Karpas-422 (cell line): ENCODE results near the gene CCDC27. TPM values are rescaled to one million over a fixed set of nuclear protein-coding genes. Genes with fewer than 3 reads are reported as not detected.
"Not testable (repeated sequence)": the region's sequence is repeated elsewhere in the genome, so short reads cannot be mapped to it uniquely, and the experiment has no call there.

Experiments used
- DNase-seq: peaks from one replicate; pipeline ENCODE4 v3.0.0-alpha.2; 2015
- H2AFZ ChIP-seq: fragments of 200-600 bp; sonication (generic); 2 replicates; pipeline ENCODE4 v1.6.1; 2014; ENCODE audit warnings: antibody characterized with exemption, low read length, mixed read lengths
- H3K27ac ChIP-seq: fragments of 200-600 bp; sonication (generic); 2 replicates; pipeline ENCODE4 v1.5.1; 2014; ENCODE audit warnings: mild to moderate bottlenecking, low read length, moderate library complexity
- H3K27me3 ChIP-seq: fragments of 200-600 bp; sonication (generic); 2 replicates; pipeline ENCODE4 v1.6.1; 2014; ENCODE audit warnings: low read length, mixed read lengths
- H3K36me3 ChIP-seq: fragments of 200-600 bp; sonication (generic); 2 replicates; pipeline ENCODE4 v1.6.1; 2014; ENCODE audit warnings: low read length, mixed read lengths; ENCODE audit not compliant: insufficient read depth
- H3K4me1 ChIP-seq: fragments of 200-600 bp; sonication (generic); 2 replicates; pipeline ENCODE4 v1.6.1; 2014; ENCODE audit warnings: mild to moderate bottlenecking, low read length, mixed read lengths
- H3K4me2 ChIP-seq: fragments of 200-600 bp; sonication (generic); 2 replicates; pipeline ENCODE4 v1.6.1; 2014; ENCODE audit warnings: low read length, low read depth, mild to moderate bottlenecking; ENCODE audit not compliant: poor library complexity, severe bottlenecking
- H3K4me3 ChIP-seq: fragments of 200-600 bp; sonication (generic); 2 replicates; pipeline ENCODE4 v1.5.1; 2014; ENCODE audit warnings: mild to moderate bottlenecking, antibody characterized with exemption, low read length, mixed read lengths
- H3K79me2 ChIP-seq: fragments of 200-600 bp; sonication (generic); 2 replicates; pipeline ENCODE4 v1.6.1; 2014; ENCODE audit warnings: mild to moderate bottlenecking, low read length, mixed read lengths
- H3K9ac ChIP-seq: fragments of 200-600 bp; sonication (generic); 2 replicates; pipeline ENCODE4 v1.6.0; 2014; ENCODE audit warnings: low read length
- H3K9me2 ChIP-seq: fragments of 200-600 bp; sonication (generic), shearing (Covaris generic); replicated peaks from 2 replicates; pipeline ENCODE4 v1.6.0; 2014; ENCODE audit warnings: mild to moderate bottlenecking, low read length, moderate library complexity; ENCODE audit not compliant: insufficient read depth
- H3K9me3 ChIP-seq: fragments of 300-700, 200-600 bp; sonication (generic); 2 replicates; pipeline ENCODE4 v1.6.1; 2014; ENCODE audit warnings: low read length, mixed read lengths
- H4K20me1 ChIP-seq: fragments of 200-600 bp; sonication (generic); 2 replicates; pipeline ENCODE4 v1.6.1; 2014; ENCODE audit warnings: mild to moderate bottlenecking, antibody characterized with exemption, low read length, low read depth; ENCODE audit not compliant: insufficient read depth
- total RNA-seq: library from RNA; depleted of rRNA; stranded (reverse); fragments of >200 nt; shearing (Covaris generic); gene quantifications from 2 replicates; pipeline ENCODE4 v1.2.3, GENCODE V29; 2014; ENCODE audit warnings: low replicate concordance

The CCDC27 gene
- total RNA-seq, 1 experiment from 2014 or later = not detected

GRCh38 chr1:3790952-3791351 is 38.7 kb downstream of the CCDC27 start:
- Histone ChIP-seq H3K9me2 (no peaks in the 10 kb centered on the region), H3K27ac (no peak overlapping the region), H3K4me1 (peaks cover 21% of the 10 kb centered on the region), H3K9me3 (no peaks in the 10 kb centered on the region), H3K27me3 (no peaks in the 10 kb centered on the region), H4K20me1 (peaks cover 12% of the 10 kb centered on the region; the same call in 1 of the 2 replicates), H3K4me2 (no peak overlapping the region), H3K9ac (no peak overlapping the region), H3K79me2 (peaks cover 68% of the 10 kb centered on the region), H3K36me3 (no peaks in the 10 kb centered on the region), H3K4me3 (no peak overlapping the region), H2AFZ (no peak overlapping the region)
- no peak for DNase-seq

DNA sequence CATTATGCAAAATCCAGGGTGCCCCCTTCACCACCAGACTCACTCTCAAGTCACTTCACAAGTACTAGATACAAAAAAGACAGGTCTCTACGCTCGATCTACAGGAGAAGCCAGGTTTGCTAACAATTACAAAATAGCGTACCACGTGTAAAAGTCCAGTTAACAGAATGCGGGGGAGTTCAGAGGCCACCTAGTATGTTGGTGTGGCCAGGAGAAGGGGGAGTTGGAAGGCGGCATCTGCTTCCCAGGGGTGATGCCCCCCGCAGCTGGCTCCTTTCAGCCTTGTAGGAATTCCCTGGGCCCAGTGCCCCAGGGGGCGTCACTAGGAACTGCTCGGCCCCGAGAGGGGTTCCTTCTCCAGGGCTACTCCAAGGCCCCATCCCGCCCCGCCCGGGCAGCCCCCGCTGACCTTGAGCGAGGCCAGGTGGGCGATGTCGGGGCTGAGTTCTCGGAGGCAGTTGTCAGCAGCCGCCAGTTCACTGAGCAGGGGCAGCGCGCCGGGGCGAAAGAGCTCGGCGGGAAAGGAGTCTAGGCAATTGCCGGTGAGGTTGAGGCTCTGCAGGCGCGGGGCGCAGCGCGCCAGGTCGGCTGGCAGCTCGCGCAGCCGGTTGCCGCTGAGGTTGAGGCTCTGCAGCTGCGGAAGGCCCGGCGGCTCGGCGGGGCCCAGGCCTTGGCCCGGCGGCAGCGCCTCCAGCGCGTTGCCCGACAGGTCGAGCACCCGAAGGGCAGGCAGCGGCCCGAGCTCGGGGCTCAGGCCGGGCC is 43.4 kb downstream of the CCDC27 start:
- no peaks in the 10 kb centered on the region for H3K36me3 ChIP-seq
- no peak overlapping the region for H3K27ac ChIP-seq
- H4K20me1 ChIP-seq = peaks cover 8% of the 10 kb centered on the region; the same call in 1 of the 2 replicates
- H3K27me3 ChIP-seq = 0 out of 2 replicates have a peak, but pooled peaks cover 3% of the 10 kb centered on the region
- H3K9ac ChIP-seq = peak overlapping the region; percentile 88
- H3K79me2 ChIP-seq = peaks cover 58% of the 10 kb centered on the region
- H3K4me2 ChIP-seq = peak overlapping the region; percentile 89
- peak overlapping the region; percentile 87 for H3K4me3 ChIP-seq
- H3K9me2 ChIP-seq = no peaks in the 10 kb centered on the region
- peaks cover 30% of the 10 kb centered on the region for H3K4me1 ChIP-seq
- no peak overlapping the region for H2AFZ ChIP-seq
- DNase-seq = peak; percentile 55
- H3K9me3 ChIP-seq = no peaks in the 10 kb centered on the region

DNA sequence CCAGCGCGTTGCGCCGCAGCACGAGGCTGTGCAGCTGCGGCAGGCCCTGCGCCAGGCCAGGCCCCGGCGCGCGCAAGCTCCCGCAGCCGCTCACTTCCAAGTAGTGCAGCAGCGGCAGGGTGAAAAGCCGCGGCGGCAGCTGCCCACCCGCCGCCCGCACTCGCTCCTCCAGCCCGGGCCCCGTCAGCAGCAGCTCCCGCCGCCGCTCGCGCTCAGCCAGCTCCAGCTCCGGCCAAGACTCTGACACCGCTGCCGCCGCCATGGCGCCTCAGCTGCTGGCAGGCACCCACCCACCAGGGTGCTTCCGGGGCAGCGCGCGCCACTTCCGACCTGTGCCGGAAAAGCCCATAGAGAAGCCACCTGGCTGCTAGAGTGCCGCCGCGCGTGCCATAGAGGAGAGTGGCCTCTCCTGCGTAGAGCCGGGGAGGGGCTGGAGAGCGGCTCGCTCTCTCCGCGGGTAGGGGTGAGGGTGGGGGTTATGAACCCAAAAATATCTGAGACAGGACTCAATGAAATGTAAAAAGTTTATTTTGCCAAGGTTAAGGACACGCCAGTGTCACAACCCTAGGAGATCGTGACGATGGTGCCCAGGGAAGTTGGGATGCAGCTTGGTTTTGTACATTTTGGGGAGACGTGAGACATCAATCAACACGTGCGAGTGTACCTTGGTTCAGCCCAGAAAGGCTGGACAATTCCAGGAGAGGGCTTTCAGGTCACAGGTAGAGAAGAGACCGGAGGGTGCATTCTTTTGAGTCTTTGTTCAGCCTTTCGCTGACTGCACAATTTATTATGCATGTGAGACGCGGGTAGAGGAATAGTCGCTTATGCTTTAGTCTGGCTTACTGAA is 44.2 kb downstream of the CCDC27 start, which contains the start of gene LRRC47:
TSS of gene LRRC47 (minus strand) at position 284 of the 847 bp plus-strand sequence. CDS start at position 262, 22 bp downstream.
- H3K9me2 ChIP-seq = no peaks in the 10 kb centered on the region
- H3K4me1 ChIP-seq = peaks cover 30% of the 10 kb centered on the region
- H2AFZ ChIP-seq = peak within 1 kb of the TSS; percentile 90
- H3K4me2 ChIP-seq = peak within 1 kb of the TSS; percentile 89
- peak; percentile 97 for DNase-seq
- peak within 1 kb of the TSS; percentile 87 for H3K4me3 ChIP-seq
- H4K20me1 ChIP-seq = peaks cover 8% of the 10 kb centered on the region; the same call in 1 of the 2 replicates
- H3K27ac ChIP-seq = peak within 1 kb of the TSS; percentile 33; the same call in 1 of the 2 replicates
- H3K9ac ChIP-seq = peak within 1 kb of the TSS; percentile 88
- H3K9me3 ChIP-seq = no peaks in the 10 kb centered on the region
- peaks cover 51% of the 10 kb centered on the region for H3K79me2 ChIP-seq
- no peaks in the 10 kb centered on the region for H3K36me3 ChIP-seq
- 0 out of 2 replicates have a peak, but pooled peaks cover 3% of the 10 kb centered on the region for H3K27me3 ChIP-seq

DNA sequence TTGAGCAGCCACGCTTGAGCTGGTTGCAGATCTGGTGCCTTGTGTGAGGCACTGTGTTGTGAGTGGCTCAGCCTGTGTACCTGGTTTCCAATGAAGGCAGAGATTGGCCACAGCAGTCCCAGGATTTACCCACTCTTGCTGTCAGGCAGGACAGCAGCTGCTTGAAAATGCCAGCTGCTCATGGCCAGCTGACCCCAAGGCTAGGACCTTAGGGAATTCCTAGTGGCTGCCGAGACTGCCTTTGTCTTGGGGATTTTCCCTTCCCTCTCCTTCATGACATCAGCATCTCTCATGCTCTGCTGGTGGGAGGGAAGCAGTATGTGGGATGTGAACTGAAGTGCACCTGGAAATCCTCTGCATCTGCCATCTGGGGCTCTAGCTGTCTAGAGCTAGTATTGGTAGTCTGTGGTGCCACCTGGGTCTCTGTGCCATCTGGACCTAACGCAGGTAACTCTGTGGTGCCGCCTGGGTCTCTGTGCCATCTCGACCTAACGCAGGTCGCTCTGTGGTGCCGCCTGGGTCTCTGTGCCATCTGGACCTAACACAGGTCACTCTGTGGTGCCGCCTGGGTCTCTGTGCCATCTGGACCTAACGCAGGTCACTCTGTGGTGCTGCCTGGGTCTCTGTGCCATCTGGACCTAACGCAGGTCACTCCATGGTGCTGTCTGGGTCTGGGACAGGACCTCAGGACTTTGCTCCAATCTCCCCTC is 47.9 kb downstream of the CCDC27 start:
- H3K79me2 ChIP-seq = peaks cover 16% of the 10 kb centered on the region
- H3K4me3 ChIP-seq = no peak overlapping the region
- peaks cover 4% of the 10 kb centered on the region; the same call in 1 of the 2 replicates for H4K20me1 ChIP-seq
- H3K27me3 ChIP-seq = 0 out of 2 replicates have a peak, but pooled peaks cover 3% of the 10 kb centered on the region
- H3K9ac ChIP-seq = no peak overlapping the region
- no peaks in the 10 kb centered on the region for H3K36me3 ChIP-seq
- H3K9me3 ChIP-seq = no peaks in the 10 kb centered on the region
- DNase-seq = no peak
- H3K9me2 ChIP-seq = no peaks in the 10 kb centered on the region
- no peak overlapping the region for H2AFZ ChIP-seq
- H3K4me2 ChIP-seq = no peak overlapping the region
- peaks cover 14% of the 10 kb centered on the region for H3K4me1 ChIP-seq
- no peak overlapping the region for H3K27ac ChIP-seq

GRCh38 chr1:3800795-3801194 is 48.5 kb downstream of the CCDC27 start:
- not testable (repeated sequence) for H4K20me1 ChIP-seq, H3K9me3 ChIP-seq, DNase-seq, H3K4me1 ChIP-seq, H3K9ac ChIP-seq, H3K4me3 ChIP-seq, H3K79me2 ChIP-seq, H3K36me3 ChIP-seq, H3K27ac ChIP-seq, H3K4me2 ChIP-seq, H2AFZ ChIP-seq, H3K27me3 ChIP-seq, H3K9me2 ChIP-seq

DNA sequence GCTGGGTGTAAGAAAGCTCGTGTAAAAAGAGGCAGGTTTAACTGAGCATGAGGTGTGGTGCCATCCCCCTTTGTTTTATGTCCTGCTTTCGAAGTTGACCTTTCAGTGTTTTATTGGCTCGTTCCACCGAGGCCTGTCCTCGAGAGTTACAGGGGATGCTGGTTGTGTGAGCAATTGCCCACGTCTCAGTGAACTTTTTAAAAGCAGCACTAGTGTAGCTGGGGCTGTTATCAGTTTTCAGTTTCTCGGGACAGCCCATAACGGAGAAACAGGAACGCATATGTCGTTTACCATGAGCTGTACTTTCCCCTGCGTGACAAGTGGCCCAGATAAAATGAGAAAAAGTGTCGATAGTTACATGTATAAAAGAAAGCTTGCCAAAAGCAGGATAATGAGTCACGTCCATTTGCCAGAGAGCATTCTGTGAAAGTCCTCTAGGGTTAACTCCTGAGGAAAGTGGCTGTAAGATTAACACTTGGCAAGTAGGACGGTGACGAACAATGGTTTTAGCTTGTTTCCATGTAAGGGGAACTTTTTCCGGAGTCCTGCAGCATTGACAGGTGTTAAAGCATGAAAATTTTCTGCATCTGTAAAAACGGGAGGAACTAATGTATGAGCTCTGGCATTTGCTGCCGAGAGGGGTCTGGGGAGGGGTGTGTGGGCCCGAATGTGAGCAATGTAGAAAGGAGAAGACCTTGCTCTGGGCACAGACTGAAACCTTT is 51.8 kb downstream of the CCDC27 start:
- Histone ChIP-seq H3K27me3 (0 out of 2 replicates have a peak, but pooled peaks cover 3% of the 10 kb centered on the region), H3K4me1 (no peaks in the 10 kb centered on the region), H3K4me3 (no peak overlapping the region), H3K9me2 (no peaks in the 10 kb centered on the region), H3K27ac (no peak overlapping the region), H3K9me3 (no peaks in the 10 kb centered on the region), H3K9ac (no peak overlapping the region), H4K20me1 (no peaks in the 10 kb centered on the region), H2AFZ (0 out of 2 replicates have a peak overlapping the region, but pooled peaks have one; percentile 21), H3K36me3 (no peaks in the 10 kb centered on the region), H3K79me2 (no peaks in the 10 kb centered on the region), H3K4me2 (no peak overlapping the region)
- no peak for DNase-seq

DNA sequence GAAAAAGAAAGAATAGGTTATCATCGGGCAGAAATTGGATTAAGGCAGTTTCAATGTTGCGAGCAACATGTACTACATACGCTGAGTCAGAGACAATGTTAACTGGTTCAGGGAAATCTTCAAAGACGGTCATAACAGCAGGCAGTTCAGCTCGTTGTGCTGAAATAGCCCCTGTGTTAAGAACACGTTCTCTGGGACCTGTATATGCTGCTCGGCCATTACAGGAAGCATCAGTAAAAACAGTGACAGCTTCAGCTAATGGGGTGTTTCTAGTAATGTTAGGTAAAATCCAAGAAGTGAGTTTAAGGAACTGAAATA is 52.3 kb downstream of the CCDC27 start:
- not testable (repeated sequence) for H3K4me3 ChIP-seq, H4K20me1 ChIP-seq, H3K9ac ChIP-seq, DNase-seq, H3K4me2 ChIP-seq, H3K4me1 ChIP-seq, H3K36me3 ChIP-seq, H3K27me3 ChIP-seq, H3K9me3 ChIP-seq, H3K27ac ChIP-seq, H3K79me2 ChIP-seq, H3K9me2 ChIP-seq
- H2AFZ ChIP-seq = 0 out of 2 replicates have a peak overlapping the region, but pooled peaks have one; percentile 21
